ENCODE data around the gene ANXA5. TPM values are rescaled to one million over a fixed set of nuclear protein-coding genes. Genes with fewer than 3 reads are reported as not detected.

ANXA5 gene
- total RNA-seq, 1 donor from 2014 or later: 128 TPM

DNA sequence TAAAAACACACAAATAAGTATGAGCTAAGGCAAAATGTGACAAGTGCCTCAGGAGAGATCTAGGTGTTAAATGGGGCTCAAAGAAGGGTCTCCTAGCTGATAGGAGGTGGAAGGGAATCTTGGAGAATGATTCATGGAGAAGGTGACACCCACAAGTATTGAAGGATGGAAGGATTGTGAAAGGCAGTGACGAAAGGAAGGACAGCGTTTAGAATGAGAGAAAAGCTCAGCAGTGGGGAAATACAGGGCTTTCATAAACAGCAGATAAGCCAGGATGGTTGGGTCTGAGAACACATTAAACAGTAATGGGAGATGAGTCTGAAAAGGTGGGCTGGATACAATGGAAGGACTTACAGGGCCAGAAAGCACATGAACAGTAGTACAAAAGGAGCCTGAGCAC, 11.5 kb downstream of the ANXA5 start:
- Mint-ChIP-seq H3K4me3 (no peak overlapping the region), H3K4me1 (ENCODE audit: low read depth) (peaks cover 7% of the 10 kb centered on the region), H3K36me3 (ENCODE audit: low read depth) (peaks cover 31% of the 10 kb centered on the region), H3K9me3 (no peaks in the 10 kb centered on the region), H3K27me3 (ENCODE audit: insufficient read depth) (no peaks in the 10 kb centered on the region), H3K27ac (no peak overlapping the region)
- intact Hi-C loops (cut with micrococcal nuclease): no loop called here
- DNase-seq (ENCODE audit: low spot score): no peak

DNA sequence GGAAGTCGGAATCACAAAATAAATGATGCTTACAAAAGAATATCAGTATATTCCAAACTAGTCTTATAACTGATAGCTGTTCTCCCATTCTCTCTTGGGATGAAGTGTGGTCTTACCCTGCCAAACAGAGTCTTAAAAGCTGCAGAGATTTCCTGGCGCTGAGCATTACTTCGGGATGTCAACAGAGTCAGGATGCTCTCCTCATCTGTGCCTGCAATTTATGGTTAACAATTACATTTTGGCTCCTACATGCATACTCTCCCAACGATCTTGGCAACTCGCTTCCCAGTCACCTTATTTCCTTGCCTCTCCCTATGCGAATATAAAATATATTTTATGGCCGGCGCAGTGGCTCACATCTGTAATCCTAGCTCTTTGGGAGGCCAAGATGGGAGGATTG, 12.2 kb downstream of the ANXA5 start:
- Mint-ChIP-seq H3K4me3 (no peak overlapping the region), H3K36me3 (ENCODE audit: low read depth) (peaks cover 36% of the 10 kb centered on the region), H3K27me3 (ENCODE audit: insufficient read depth) (no peaks in the 10 kb centered on the region), H3K27ac (no peak overlapping the region), H3K4me1 (ENCODE audit: low read depth) (peaks cover 7% of the 10 kb centered on the region), H3K9me3 (no peaks in the 10 kb centered on the region)
- no peak for DNase-seq (ENCODE audit: low spot score)
- intact Hi-C loops (cut with micrococcal nuclease): no loop called here

DNA sequence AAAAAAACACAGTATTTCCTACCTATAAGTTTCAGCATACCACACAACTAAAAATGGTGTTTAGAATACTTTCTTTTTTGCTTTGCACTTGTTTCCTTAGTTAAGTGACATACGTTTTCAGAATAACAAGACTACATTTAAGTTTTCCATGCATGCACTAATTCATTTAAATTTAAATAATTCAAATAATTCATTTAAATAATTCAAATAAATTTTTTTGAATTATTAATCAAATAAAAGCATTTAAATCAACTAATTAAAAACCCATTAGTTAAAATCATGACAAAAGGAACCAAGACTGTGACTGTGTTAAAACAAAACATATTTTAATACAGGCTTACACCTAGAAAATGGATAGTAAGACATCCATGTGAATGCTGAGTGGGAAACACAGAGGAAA, 12.8 kb downstream of the ANXA5 start:
- no peak overlapping the region for H3K27ac Mint-ChIP-seq
- no peak for DNase-seq (ENCODE audit: low spot score)
- H3K4me3 Mint-ChIP-seq: no peak overlapping the region
- peaks cover 7% of the 10 kb centered on the region for H3K4me1 Mint-ChIP-seq (ENCODE audit: low read depth)
- no peaks in the 10 kb centered on the region for H3K9me3 Mint-ChIP-seq
- intact Hi-C loops (cut with micrococcal nuclease): no loop called here
- no peaks in the 10 kb centered on the region for H3K27me3 Mint-ChIP-seq (ENCODE audit: insufficient read depth)
- H3K36me3 Mint-ChIP-seq (ENCODE audit: low read depth): peaks cover 41% of the 10 kb centered on the region

DNA sequence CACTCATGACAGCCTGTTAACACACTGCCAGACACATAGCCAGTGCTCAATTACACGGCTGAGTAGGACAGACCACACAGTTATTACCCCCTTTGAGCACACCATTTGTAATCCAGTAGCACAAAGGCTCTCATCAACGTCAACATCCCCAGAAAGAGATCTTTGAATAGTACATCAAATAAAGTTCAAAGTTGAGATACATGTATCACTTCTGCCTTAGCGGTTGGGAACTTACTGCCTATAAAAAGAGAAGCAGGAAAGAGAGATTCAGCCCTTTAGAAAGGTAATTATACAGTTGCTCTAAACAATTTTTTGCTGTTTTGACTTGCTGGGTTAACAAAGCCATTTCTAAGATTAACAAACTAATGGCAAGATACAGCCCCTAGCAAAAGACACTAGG, 16.2 kb downstream of the ANXA5 start:
- Mint-ChIP-seq H3K4me1 (ENCODE audit: low read depth) (peaks cover 11% of the 10 kb centered on the region), H3K9me3 (no peaks in the 10 kb centered on the region), H3K36me3 (ENCODE audit: low read depth) (peaks cover 54% of the 10 kb centered on the region), H3K27me3 (ENCODE audit: insufficient read depth) (no peaks in the 10 kb centered on the region), H3K4me3 (no peak overlapping the region), H3K27ac (no peak overlapping the region)
- intact Hi-C loops (cut with micrococcal nuclease): no loop called here
- no peak for DNase-seq (ENCODE audit: low spot score)

DNA sequence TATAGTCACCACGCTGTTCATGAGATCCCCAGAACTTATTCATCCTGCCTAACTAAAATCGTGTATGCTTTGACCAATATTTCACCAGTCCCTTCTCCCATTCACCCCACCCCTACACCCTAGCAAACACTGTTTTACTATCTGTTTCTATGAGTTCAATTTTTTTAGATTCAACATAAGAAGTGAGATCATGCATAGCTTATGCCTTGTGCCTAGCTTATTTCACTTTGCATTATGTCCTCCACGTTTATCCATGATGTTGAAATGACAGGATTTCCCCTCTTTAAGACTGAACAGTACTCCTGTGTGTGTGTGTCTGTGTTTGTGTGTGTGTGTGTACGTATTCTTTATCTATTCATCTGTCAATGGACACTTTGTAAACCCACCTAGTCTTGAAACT, 16.8 kb downstream of the ANXA5 start:
- Mint-ChIP-seq H3K9me3 (no peaks in the 10 kb centered on the region), H3K4me1 (ENCODE audit: low read depth) (peaks cover 5% of the 10 kb centered on the region), H3K27me3 (ENCODE audit: insufficient read depth) (no peaks in the 10 kb centered on the region), H3K36me3 (ENCODE audit: low read depth) (peaks cover 49% of the 10 kb centered on the region), H3K27ac (no peak overlapping the region), H3K4me3 (no peak overlapping the region)
- DNase-seq (ENCODE audit: low spot score): no peak
- intact Hi-C loops (cut with micrococcal nuclease): no loop called here

DNA sequence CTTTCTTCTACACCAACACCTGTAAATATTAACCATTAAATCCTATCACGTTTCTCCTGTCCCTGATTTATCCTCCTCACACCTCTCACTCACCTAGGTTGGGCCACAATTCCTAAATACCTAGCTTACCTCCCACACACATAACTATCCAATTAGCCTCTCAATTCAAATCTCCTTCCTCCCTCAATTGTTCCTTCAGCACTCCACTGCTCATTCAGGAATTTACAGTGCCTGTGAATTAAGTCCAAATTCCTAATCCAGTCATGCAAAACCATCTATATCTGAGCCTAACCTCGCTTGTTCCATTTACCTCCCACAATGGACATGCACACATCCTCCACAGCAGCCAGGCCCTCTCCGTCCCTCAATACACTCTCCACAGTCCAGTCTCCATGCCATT, 17.5 kb downstream of the ANXA5 start:
- H3K36me3 Mint-ChIP-seq (ENCODE audit: low read depth): peaks cover 44% of the 10 kb centered on the region
- intact Hi-C loops (cut with micrococcal nuclease): no loop called here
- peaks cover 5% of the 10 kb centered on the region for H3K4me1 Mint-ChIP-seq (ENCODE audit: low read depth)
- no peak overlapping the region for H3K4me3 Mint-ChIP-seq
- H3K27ac Mint-ChIP-seq: no peak overlapping the region
- H3K27me3 Mint-ChIP-seq (ENCODE audit: insufficient read depth): no peaks in the 10 kb centered on the region
- DNase-seq (ENCODE audit: low spot score): no peak
- no peaks in the 10 kb centered on the region for H3K9me3 Mint-ChIP-seq

DNA sequence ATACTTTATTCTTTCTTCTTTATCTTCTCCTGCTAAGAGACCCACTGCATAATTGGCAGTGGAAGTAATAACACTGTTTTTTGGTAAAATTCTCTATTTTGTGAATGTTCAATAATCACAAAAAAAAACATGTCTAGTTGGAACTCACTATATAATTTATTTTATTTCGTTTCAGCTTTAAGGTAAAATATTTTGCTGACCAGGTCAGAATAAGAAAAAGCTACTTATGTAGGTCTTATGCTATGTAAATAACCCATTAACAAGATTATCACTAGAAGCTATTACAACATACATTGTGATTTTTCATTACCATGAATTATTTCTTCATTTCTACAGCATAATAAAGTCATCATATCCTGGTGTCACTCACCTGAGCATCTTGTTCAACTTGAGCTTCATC, 19.3 kb downstream of the ANXA5 start:
- DNase-seq (ENCODE audit: low spot score): no peak
- H3K4me1 Mint-ChIP-seq (ENCODE audit: low read depth): peaks cover 5% of the 10 kb centered on the region
- no peak overlapping the region for H3K27ac Mint-ChIP-seq
- intact Hi-C loops (cut with micrococcal nuclease): no loop called here
- no peak overlapping the region for H3K4me3 Mint-ChIP-seq
- H3K27me3 Mint-ChIP-seq (ENCODE audit: insufficient read depth): no peaks in the 10 kb centered on the region
- H3K9me3 Mint-ChIP-seq: no peaks in the 10 kb centered on the region
- peaks cover 45% of the 10 kb centered on the region for H3K36me3 Mint-ChIP-seq (ENCODE audit: low read depth)

DNA sequence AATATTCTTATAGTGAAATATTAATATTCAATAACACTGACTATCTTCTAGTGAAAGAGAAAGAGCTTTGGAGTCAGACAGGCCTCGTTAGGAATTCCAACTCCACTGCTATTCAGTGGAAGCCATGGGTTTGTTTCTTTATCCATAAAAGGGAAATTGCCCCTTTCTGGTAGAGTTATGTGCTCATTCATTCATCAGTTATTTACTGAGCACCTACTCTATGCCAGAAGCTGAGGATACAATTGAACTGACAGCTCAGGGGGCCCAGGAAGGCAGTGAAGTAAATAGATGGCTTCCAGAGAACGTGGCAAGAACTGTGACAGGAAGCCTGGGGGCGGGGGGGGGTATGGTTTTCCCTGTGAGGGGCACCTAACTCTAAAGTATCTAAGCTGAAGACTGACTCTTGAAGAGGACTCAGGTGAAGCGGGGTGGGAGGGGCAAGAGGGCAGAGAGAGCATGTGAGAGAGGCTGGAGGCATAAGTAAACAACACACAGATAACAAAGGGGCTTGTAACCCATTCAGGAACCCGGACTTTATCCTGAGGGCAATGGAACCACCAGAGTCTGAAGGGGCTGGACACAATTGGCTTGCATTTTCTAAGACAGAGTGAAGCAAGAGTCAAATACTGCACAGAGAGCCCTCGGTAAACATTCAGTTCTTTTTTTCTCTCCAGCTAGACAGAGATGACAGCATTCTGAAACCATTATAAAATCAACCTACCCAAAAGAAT, 20.3 kb downstream of the ANXA5 start:
- Mint-ChIP-seq H3K4me1 (ENCODE audit: low read depth) (peaks cover 5% of the 10 kb centered on the region), H3K36me3 (ENCODE audit: low read depth) (peaks cover 54% of the 10 kb centered on the region), H3K27ac (no peak overlapping the region), H3K27me3 (ENCODE audit: insufficient read depth) (no peaks in the 10 kb centered on the region), H3K4me3 (no peak overlapping the region), H3K9me3 (no peaks in the 10 kb centered on the region)
- intact Hi-C loops (cut with micrococcal nuclease): no loop called here
- no peak for DNase-seq (ENCODE audit: low spot score)

DNA sequence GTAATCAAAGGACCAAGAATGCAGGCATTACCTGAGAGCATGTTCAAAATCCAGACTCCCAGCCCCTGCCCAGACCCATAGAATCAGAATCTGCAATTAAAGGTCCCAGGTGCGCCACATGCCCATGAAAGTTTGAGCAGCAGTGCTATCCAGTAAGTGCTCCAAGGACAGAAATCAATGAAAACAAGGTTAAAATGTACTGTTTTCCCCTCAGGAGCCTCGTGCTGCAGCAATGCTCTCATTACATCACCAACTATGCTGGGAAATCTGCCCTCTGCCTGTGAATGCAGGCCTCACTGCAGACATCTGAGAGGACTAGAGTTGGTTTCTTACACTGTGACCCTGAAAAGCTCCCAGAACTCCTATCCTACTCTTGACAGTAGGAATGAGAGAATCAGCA, 21.1 kb downstream of the ANXA5 start:
- H3K27ac Mint-ChIP-seq: no peak overlapping the region
- H3K4me3 Mint-ChIP-seq: no peak overlapping the region
- intact Hi-C loops (cut with micrococcal nuclease): no loop called here
- DNase-seq (ENCODE audit: low spot score): no peak
- H3K27me3 Mint-ChIP-seq (ENCODE audit: insufficient read depth): no peaks in the 10 kb centered on the region
- H3K36me3 Mint-ChIP-seq (ENCODE audit: low read depth): peaks cover 52% of the 10 kb centered on the region
- no peaks in the 10 kb centered on the region for H3K9me3 Mint-ChIP-seq
- H3K4me1 Mint-ChIP-seq (ENCODE audit: low read depth): peaks cover 5% of the 10 kb centered on the region

DNA sequence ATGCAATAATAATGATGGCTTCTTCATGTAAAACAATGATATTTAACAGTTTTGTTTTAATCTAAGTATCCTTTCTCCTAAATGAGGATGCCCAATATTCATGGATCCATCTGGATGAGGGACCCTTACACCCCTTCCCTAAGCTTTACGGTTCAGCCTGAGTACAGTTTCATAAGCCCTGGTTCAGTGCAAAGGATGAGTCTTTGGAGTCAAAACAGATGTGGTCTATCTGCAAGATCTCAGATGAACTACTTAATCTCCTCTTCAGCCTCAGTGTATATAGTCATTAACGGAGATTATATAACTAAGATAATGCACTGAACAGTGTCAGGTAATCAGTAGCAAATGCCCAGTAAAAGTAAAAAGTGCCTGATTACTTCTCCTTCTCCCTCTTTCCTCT, 22.1 kb downstream of the ANXA5 start:
- no peaks in the 10 kb centered on the region for H3K27me3 Mint-ChIP-seq (ENCODE audit: insufficient read depth)
- H3K27ac Mint-ChIP-seq: no peak overlapping the region
- DNase-seq (ENCODE audit: low spot score): no peak
- H3K4me3 Mint-ChIP-seq: no peak overlapping the region
- no peaks in the 10 kb centered on the region for H3K9me3 Mint-ChIP-seq
- H3K4me1 Mint-ChIP-seq (ENCODE audit: low read depth): peaks cover 5% of the 10 kb centered on the region
- intact Hi-C loops (cut with micrococcal nuclease): no loop called here
- peaks cover 48% of the 10 kb centered on the region for H3K36me3 Mint-ChIP-seq (ENCODE audit: low read depth)

DNA sequence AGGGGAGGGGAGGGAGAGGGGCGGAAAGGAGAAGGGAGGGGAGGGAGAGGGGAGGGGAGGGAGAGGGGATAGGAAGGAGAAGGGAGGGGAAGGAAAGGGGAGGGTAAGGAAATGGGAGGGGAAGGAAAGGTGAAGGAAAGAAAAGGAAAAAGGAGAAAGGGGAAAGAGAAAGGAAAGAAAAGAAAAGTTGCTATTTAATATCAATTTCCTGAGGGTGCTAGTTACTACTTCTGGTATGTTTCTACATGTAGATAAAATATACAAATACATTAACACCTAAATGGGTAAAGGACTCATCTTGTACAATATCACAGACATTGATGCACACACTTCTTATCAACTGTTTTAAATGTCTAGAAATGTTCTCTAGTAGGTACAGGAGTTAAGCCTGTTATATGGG, 22.6 kb downstream of the ANXA5 start:
- DNase-seq (ENCODE audit: low spot score): no peak
- H3K4me1 Mint-ChIP-seq (ENCODE audit: low read depth): peaks cover 5% of the 10 kb centered on the region
- no peaks in the 10 kb centered on the region for H3K27me3 Mint-ChIP-seq (ENCODE audit: insufficient read depth)
- no peak overlapping the region for H3K27ac Mint-ChIP-seq
- no peaks in the 10 kb centered on the region for H3K9me3 Mint-ChIP-seq
- H3K36me3 Mint-ChIP-seq (ENCODE audit: low read depth): peaks cover 49% of the 10 kb centered on the region
- H3K4me3 Mint-ChIP-seq: no peak overlapping the region
- intact Hi-C loops (cut with micrococcal nuclease): no loop called here

DNA sequence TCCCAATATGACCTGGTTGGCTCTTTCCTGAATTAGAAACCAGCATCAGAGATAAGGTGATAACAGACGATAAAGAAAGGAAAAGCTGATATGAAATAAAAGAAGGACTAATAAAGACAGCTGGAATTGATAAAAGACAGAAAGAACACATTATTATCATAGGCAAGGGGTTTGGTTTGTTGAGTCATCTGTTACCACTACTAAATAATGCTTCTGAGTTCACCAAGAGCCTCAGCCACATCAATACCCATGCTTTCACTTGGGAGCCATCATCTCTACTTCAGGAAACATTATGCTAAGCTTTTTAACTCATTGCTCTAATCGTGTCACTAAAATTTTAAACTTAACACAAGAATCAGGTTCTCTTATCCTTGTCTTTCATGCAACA, 27.6 kb downstream of the ANXA5 start:
- H3K36me3 Mint-ChIP-seq (ENCODE audit: low read depth): peaks cover 52% of the 10 kb centered on the region
- no peak overlapping the region for H3K27ac Mint-ChIP-seq
- H3K27me3 Mint-ChIP-seq (ENCODE audit: insufficient read depth): no peaks in the 10 kb centered on the region
- intact Hi-C loops (cut with micrococcal nuclease): no loop called here
- no peaks in the 10 kb centered on the region for H3K9me3 Mint-ChIP-seq
- no peak overlapping the region for H3K4me3 Mint-ChIP-seq
- H3K4me1 Mint-ChIP-seq (ENCODE audit: low read depth): no peaks in the 10 kb centered on the region
- DNase-seq (ENCODE audit: low spot score): no peak

DNA sequence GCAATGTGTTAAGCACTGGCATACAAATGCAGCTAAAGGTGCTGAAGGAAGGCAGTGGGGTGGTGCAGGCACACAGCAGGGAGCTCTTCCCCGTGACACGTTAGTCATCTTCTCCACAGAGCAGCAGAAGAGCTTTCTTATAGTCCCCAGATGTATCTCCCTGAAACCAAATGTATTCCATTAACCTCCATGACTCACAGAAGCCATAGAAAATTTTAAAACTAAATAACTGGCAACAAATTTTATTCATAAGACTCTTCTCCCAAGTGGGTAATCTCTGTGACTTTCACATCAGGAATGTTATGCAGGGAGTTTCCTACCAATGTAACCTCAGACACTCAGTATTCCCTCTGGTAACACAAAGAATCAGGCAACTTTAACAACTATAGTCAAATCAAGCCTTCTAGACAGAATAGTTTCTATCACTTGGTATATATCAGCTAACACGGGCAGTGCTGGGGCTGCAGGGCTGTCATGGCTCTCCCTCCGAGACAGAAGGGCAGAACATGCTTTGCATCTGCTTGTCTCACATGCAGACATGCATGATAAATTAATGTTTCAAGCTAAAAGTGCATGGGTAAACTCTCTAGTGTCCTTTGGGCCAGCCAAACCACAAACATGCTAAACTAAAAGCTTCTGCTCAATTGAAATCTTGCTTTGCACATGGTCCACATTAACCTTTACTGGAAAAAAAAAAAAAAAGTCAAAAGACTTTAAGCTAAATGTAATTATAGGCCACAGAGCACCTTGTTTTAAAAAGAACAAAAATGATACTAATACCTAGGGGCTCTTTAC, 28.2 kb downstream of the ANXA5 start:
- Mint-ChIP-seq H3K27ac (peak overlapping the region; percentile 61), H3K4me1 (ENCODE audit: low read depth) (no peaks in the 10 kb centered on the region), H3K36me3 (ENCODE audit: low read depth) (peaks cover 57% of the 10 kb centered on the region), H3K9me3 (no peaks in the 10 kb centered on the region), H3K27me3 (ENCODE audit: insufficient read depth) (no peaks in the 10 kb centered on the region), H3K4me3 (no peak overlapping the region)
- intact Hi-C loops (cut with micrococcal nuclease): no loop called here
- no peak for DNase-seq (ENCODE audit: low spot score)
